Activated T-cell treated with anti-CD3 and anti-CD28 coated beads, Interleukin-2, amount 50 U/mL, for 72 hours (primary cell): ENCODE measurements around the gene VSTM5. TPM values are rescaled to one million over a fixed set of nuclear protein-coding genes. Genes with fewer than 3 reads are reported as not detected.

ENCODE experiments used
- ATAC-seq, 2 donors: fragments of 150-1000 bp; cut with Tn5 transposase; replicated peaks in 1 of 2; 2 replicates each; pipeline ENCODE4 v1.10.0; 2021; ENCODE audit warnings: moderate library complexity in 2 of 2, mild to moderate bottlenecking in 1 of 2
- DNase-seq, 2 donors: peaks; one replicate each; pipeline ENCODE4 v3.0.0; 2021 to 2022; ENCODE audit warnings: mixed read lengths in 1 of 2
- H3K27ac Mint-ChIP-seq: one replicate; pipeline ENCODE4 v1.8.0; 2022; ENCODE audit warnings: mild to moderate bottlenecking, moderate library complexity, mixed read lengths
- H3K27me3 Mint-ChIP-seq: one replicate; pipeline ENCODE4 v1.8.0; 2022; ENCODE audit warnings: low read depth, mixed read lengths
- H3K36me3 Mint-ChIP-seq, 2 donors: one replicate each; pipeline ENCODE4 v1.8.0; 2022; ENCODE audit warnings: mixed read lengths in 2 of 2, mild to moderate bottlenecking in 1 of 2; ENCODE audit not compliant: insufficient read depth in 2 of 2
- H3K4me1 Mint-ChIP-seq: one replicate; pipeline ENCODE4 v1.8.0; 2022; ENCODE audit warnings: low read depth, mixed read lengths
- H3K4me3 Mint-ChIP-seq, 2 donors: one replicate each; pipeline ENCODE4 v1.8.0; 2022; ENCODE audit warnings: mild to moderate bottlenecking in 2 of 2, mixed read lengths in 2 of 2, moderate library complexity in 2 of 2
- H3K9me3 Mint-ChIP-seq, 2 donors: one replicate each; pipeline ENCODE4 v1.8.0; 2022; ENCODE audit warnings: mixed read lengths in 2 of 2
- total RNA-seq, 2 donors: library from RNA; stranded (reverse); gene quantifications; one replicate each; pipeline ENCODE4 v1.2.3, GENCODE V29; 2022

The VSTM5 gene
- total RNA-seq, 2 donors from 2014 or later: not detected

DNA sequence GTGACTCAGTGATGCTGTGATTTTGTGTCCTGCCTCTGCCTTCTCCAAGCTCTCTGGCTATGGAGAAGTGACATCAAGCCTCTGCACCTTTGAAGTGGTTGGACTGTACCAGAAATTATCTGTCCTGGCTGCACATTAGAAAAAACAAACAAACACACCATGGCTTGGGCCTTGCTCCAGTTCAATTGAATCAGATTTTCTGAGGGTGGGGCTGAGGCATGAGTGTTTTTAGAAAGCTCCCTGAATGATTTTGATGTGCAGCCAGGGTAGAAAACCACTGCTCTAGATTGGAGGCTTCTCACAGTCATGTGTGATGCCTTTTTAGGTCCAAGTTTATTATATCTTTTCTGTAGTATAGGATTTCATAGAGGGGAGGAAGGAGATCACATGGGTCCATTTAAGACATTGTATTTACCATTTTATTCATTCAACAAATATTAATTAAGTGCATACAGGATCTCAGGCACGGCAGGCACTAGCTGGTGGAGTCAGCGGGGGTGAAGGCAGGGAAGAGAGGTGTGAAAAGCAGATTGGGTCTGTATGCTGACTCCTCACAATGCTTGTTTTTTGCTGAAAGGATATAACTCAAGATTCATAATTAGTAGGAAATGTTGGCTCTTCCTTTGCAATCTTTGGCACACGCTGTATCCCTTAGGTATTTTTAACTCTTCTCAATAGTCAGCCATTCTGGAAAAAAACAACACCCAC is 7.1 kb upstream of the VSTM5 start:
- Mint-ChIP-seq H3K4me1 (no peaks in the 10 kb centered on the region), H3K9me3 (peaks cover 0 to 2% of the 10 kb centered on the region in 2 donors), H3K27me3 (peaks cover 30% of the 10 kb centered on the region), H3K4me3 (no peak overlapping the region), H3K27ac (no peak overlapping the region), H3K36me3 (no peaks in the 10 kb centered on the region)
- ATAC-seq (no peak), DNase-seq (no peak)

DNA sequence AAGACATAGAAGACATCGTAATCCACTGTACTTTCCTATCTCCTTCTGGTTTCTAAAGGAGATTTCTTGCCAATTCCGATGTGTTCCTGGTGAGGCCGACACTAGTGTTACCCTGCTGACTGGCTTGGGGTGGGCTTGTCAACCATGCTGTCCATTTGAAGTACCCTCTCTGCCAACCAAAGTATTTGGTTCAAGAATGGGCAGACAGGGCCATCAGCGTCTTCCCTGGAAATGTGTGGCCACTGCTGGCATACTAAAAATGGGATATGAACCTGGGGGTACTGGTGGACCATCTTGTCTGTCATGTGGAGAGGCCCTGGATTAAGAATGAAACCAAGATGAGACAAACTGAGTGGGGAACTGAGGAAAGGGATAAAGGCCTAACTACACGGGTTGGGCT is 1.8 kb upstream of the VSTM5 start:
- H3K4me3 Mint-ChIP-seq: no peak overlapping the region
- H3K27ac Mint-ChIP-seq: no peak overlapping the region
- ATAC-seq (no peak), DNase-seq (no peak)
- H3K27me3 Mint-ChIP-seq: peaks cover 37% of the 10 kb centered on the region
- no peaks in the 10 kb centered on the region for H3K36me3 Mint-ChIP-seq
- peaks cover 0 to 2% of the 10 kb centered on the region in 2 donors for H3K9me3 Mint-ChIP-seq
- no peaks in the 10 kb centered on the region for H3K4me1 Mint-ChIP-seq

DNA sequence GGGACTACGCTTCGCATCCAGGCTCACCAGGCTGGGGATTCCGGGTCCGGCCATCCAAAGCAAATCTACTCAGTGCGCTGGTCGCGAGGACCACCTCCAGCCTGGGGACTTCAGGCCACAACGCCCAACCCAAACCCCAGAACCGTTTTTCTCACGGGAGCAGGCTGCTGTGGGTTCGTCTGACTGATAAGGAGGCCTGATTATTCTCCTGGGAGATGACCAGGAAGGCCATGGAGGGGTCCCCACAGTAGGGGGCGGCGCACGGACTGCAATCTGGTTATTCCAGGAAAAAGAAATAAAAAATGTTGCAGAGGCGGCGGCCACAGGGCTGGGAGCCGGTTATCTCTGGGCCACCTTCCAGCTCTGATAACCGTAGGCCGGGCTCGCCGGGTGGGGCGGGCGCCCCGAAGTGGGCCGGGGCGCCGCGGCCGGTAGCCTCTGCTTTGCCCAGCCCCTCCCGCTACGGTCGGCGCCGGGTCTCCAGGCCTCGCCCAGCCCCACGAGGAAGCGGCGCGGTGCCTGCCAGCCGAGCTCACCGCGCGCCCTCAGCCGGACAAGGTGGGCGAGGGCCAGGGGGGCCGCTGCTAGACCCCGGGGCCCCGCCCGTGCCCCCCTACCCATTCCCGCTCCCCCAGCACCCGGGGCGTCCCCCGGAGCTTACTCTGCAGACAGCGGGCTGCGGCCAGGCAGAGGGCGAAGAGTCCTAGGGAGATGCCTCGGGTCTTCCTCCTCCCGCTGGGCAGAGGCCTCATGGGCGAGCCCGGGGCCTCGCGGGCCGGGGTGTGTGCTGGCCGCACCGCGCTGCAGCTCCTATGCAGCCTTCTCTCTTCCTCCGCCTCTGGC is 446 bp downstream of the VSTM5 start:
- no peaks in the 10 kb centered on the region for H3K36me3 Mint-ChIP-seq
- no peak for DNase-seq
- H3K9me3 Mint-ChIP-seq: peaks cover 0 to 2% of the 10 kb centered on the region in 2 donors
- no peaks in the 10 kb centered on the region for H3K4me1 Mint-ChIP-seq
- H3K4me3 Mint-ChIP-seq: peak overlapping the region in 1 of 2 donors; percentile 30
- ATAC-seq: peak in 1 of 2 donors; percentile 19
- peaks cover 26% of the 10 kb centered on the region for H3K27me3 Mint-ChIP-seq
- H3K27ac Mint-ChIP-seq: no peak overlapping the region

DNA sequence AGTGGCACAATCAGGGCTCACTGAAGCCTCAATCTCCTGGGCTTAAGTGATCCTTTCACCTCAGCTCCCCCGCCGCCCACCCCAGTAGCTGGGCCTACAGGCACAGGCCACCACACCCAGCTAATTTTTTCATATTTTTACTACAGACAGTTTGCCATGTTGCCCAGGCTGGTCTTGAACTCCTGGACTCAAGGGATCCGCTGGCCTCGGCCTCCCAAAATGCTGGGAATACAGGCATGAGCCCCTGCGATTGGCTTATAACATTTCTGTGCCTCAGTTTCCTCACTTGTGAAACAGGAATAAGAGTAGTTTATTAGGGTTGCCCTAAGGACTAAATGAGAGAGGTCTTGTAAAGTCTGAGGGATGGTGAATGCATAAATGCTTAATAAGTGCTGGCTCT is 1.2 kb downstream of the VSTM5 start:
- no peaks in the 10 kb centered on the region for H3K4me1 Mint-ChIP-seq
- H3K27me3 Mint-ChIP-seq: peaks cover 26% of the 10 kb centered on the region
- peak overlapping the region in 1 of 2 donors; percentile 30 for H3K4me3 Mint-ChIP-seq

DNA sequence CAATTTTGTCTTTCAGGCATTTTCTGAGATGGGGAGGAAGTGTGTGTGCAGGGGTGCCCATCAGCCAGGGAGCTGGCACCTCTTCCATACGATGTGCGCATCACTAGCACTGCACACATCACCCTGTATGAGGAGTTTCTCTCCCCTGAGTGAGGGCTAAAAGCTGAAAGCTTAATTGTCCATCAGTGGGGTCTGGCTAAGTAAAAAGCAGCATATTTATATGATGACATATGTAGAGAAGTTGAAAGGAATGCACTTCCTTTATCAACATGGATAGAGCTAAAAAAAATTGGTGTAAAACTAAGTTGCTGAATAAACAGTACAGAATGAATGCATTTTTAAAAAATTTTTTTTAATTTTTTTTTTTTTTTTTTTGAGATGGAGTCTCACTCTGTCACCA is 4.0 kb downstream of the VSTM5 start:
- no peak for DNase-seq
- H3K27ac Mint-ChIP-seq: no peak overlapping the region
- H3K4me3 Mint-ChIP-seq: no peak overlapping the region
- no peaks in the 10 kb centered on the region for H3K4me1 Mint-ChIP-seq
- no peak for ATAC-seq
- peaks cover 15% of the 10 kb centered on the region for H3K27me3 Mint-ChIP-seq
- no peaks in the 10 kb centered on the region for H3K9me3 Mint-ChIP-seq
- no peaks in the 10 kb centered on the region for H3K36me3 Mint-ChIP-seq

More for the DNA sequence above, 1.2 kb downstream of the VSTM5 start:
- H3K36me3 Mint-ChIP-seq: no peaks in the 10 kb centered on the region
- DNase-seq: no peak
- no peak for ATAC-seq
- no peak overlapping the region for H3K27ac Mint-ChIP-seq
- peaks cover 0 to 2% of the 10 kb centered on the region in 2 donors for H3K9me3 Mint-ChIP-seq

DNA sequence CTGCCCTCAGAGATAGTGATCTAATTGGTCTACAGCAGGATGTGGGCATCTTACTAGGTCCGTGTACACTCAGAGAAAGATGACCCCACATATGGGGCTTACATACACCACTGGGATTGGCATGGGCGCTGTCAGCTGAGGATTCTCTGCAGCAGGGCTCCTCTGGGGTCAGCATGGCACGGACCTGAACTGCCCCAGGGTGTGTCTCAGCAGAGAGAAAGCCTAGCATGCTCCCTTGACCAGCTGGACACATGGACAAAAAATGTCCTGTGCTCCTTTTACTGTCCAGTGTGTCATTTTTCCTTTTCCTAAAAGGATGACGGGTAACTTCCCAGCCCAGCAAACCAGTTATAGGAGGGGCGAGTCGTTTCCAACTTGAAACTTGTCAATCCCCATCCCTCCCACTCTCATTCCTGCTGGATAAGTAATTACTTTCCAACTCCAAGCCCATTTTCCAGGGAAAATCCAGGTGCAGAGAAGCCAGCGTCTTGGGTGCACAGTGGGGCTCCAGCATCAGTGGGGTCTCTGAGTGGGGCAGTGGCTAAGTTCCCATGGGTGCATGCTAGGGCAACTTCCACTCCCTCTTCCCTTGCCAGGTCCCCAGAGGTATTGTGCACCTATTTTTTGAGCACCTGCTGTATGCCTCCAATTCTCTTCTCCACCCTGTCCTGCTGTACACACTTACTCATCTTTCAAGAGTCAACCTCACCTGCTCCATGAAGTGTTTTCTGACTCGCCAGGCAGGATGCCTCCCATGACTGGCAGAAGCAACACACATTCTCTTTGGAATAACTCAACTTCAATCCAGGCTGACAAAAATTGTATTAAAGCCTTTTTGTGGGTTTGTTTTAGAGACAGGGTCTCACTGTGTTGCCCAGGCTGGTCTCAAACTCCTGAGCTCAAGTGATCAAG is 5.0 kb downstream of the VSTM5 start:
- Mint-ChIP-seq H3K27me3 (peaks cover 15% of the 10 kb centered on the region), H3K36me3 (no peaks in the 10 kb centered on the region), H3K4me1 (no peaks in the 10 kb centered on the region), H3K27ac (no peak overlapping the region), H3K9me3 (no peaks in the 10 kb centered on the region), H3K4me3 (no peak overlapping the region)
- ATAC-seq: no peak
- DNase-seq: no peak

DNA sequence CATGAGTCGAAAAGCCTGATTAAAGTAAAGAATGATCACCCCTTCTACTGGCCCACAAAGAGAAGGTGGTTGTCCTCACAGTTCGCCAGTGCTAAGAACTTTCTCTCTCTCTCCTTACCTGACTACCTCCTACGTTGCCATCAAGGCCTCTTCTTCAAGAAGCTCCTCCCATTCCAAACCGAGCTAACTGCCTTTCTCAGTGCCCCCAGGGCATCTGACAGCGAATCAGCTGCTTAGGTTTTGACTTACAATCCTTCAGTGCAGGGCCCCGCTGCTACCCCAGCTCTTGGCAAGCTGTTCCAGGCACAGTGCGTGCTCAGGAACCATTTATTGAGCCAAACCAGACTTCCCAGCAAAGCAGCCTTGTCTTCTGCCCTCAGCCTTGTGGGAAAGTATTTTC is 5.8 kb downstream of the VSTM5 start:
- ATAC-seq (no peak), DNase-seq (no peak)
- Mint-ChIP-seq H3K27me3 (peaks cover 13% of the 10 kb centered on the region), H3K4me3 (no peak overlapping the region), H3K4me1 (no peaks in the 10 kb centered on the region), H3K9me3 (no peaks in the 10 kb centered on the region), H3K27ac (no peak overlapping the region), H3K36me3 (no peaks in the 10 kb centered on the region)

DNA sequence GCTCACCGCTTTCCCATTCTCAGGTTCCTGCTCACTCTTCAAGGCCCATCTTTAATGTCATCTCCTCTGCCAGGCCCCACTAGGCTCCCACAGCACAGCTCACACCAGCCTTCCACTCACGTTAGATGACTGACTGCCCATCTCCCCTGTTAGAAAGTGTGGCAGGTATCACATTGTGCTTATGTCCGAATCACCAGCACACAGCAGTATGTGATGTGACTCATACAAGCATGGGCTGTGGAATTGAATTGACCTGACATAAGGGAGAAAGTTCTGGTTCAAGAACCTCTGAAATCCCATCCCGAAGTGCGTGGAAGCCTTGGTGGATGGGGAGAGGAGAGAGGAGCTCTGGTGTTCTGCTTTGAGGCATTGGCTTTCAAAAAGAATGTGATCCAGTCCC is 6.5 kb downstream of the VSTM5 start:
- H3K4me3 Mint-ChIP-seq: no peak overlapping the region
- H3K4me1 Mint-ChIP-seq: no peaks in the 10 kb centered on the region
- H3K27me3 Mint-ChIP-seq: peaks cover 6% of the 10 kb centered on the region
- DNase-seq (no peak), ATAC-seq (no peak)
- H3K36me3 Mint-ChIP-seq: no peaks in the 10 kb centered on the region
- no peaks in the 10 kb centered on the region for H3K9me3 Mint-ChIP-seq
- no peak overlapping the region for H3K27ac Mint-ChIP-seq

DNA sequence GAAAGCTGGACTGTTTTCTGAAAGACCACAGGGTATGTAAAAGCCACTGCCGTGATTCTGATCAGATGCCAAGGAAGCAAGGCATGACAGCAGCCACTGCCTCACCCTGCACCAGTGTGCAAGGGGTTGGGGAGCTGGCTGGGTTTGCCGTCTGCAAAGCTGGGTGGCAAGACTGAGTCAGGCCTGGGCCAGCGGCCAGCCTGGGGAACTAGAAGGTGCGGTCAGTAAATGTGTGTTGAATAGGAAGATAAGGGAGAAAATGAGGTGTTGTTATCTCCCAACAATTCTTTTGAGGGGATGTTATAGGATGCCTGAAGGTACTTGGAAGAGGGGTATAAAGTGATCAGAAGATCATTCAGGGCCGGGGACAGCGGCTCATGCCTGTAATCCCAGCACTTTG is 8.0 kb downstream of the VSTM5 start:
- H3K4me3 Mint-ChIP-seq: no peak overlapping the region
- H3K36me3 Mint-ChIP-seq: no peaks in the 10 kb centered on the region
- no peak for DNase-seq
- no peaks in the 10 kb centered on the region for H3K9me3 Mint-ChIP-seq
- no peak for ATAC-seq
- H3K27me3 Mint-ChIP-seq: no peaks in the 10 kb centered on the region
- no peak overlapping the region for H3K27ac Mint-ChIP-seq
- no peaks in the 10 kb centered on the region for H3K4me1 Mint-ChIP-seq

DNA sequence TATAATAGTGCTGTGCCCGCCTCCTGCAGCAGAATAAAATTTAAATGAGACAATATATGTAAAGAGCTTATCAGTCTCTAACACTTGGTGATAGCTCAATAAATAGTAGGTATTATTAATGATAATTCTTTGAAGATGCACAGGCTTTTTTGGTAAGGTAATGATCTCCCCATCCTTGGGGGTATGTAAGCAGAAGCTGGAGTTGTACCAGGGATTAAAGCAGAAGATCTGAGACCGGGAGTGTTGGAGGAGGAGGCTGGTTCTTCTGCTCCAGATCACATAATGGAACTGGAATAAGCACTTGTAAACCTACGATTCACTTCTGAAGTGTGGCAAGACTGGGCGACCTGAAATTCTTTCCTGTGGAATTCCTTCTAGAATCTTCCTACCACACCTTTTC is 8.4 kb downstream of the VSTM5 start:
- H3K4me1 Mint-ChIP-seq: no peaks in the 10 kb centered on the region
- no peaks in the 10 kb centered on the region for H3K27me3 Mint-ChIP-seq
- H3K9me3 Mint-ChIP-seq: no peaks in the 10 kb centered on the region
- H3K27ac Mint-ChIP-seq: no peak overlapping the region
- ATAC-seq (no peak), DNase-seq (no peak)
- no peak overlapping the region for H3K4me3 Mint-ChIP-seq
- H3K36me3 Mint-ChIP-seq: no peaks in the 10 kb centered on the region

DNA sequence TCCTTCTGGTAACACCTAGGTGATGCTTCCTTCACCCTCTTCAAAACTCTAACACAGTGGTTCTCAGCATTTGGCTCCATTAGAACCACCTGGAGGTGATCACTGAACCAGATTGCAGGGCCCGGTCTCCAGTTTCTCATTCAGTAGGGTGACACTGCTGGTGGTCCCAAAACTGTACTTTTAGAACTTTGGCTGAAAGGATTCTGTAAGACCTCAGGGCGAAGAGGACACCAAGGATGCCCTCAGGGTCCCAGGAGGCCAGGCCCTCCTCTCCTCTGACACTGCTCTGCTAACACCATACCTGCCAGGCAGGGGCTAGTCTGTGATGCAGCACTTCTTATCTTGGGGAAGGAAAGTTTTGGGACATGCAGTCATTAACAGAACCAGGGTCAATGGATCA is 9.0 kb downstream of the VSTM5 start:
- H3K9me3 Mint-ChIP-seq: no peaks in the 10 kb centered on the region
- DNase-seq: no peak
- no peak overlapping the region for H3K27ac Mint-ChIP-seq
- no peaks in the 10 kb centered on the region for H3K27me3 Mint-ChIP-seq
- H3K4me3 Mint-ChIP-seq: no peak overlapping the region
- no peak for ATAC-seq
- no peaks in the 10 kb centered on the region for H3K4me1 Mint-ChIP-seq
- no peaks in the 10 kb centered on the region for H3K36me3 Mint-ChIP-seq

DNA sequence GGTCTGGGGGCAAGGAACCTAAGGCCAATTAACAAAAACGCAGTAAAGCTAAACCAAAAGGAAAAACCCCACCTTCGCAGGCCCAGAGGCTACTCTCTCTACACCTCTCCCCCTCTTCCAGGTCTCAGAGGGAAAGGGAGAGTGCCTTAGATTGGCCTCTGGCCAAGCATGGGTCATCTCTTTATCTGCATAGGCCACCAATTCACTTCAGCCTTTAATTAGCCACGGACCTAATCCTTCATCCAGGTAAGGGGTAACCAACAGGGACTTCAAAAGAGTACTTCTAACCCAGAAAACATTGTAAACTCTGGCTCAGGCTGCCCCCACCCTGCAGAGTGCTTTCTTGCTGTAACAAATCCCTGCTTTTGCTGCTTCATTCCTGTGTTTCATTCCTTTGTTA is 9.4 kb downstream of the VSTM5 start:
- DNase-seq: no peak
- no peak for ATAC-seq
- no peaks in the 10 kb centered on the region for H3K4me1 Mint-ChIP-seq
- no peaks in the 10 kb centered on the region for H3K27me3 Mint-ChIP-seq
- H3K27ac Mint-ChIP-seq: no peak overlapping the region
- H3K4me3 Mint-ChIP-seq: no peak overlapping the region
- no peaks in the 10 kb centered on the region for H3K36me3 Mint-ChIP-seq
- no peaks in the 10 kb centered on the region for H3K9me3 Mint-ChIP-seq

DNA sequence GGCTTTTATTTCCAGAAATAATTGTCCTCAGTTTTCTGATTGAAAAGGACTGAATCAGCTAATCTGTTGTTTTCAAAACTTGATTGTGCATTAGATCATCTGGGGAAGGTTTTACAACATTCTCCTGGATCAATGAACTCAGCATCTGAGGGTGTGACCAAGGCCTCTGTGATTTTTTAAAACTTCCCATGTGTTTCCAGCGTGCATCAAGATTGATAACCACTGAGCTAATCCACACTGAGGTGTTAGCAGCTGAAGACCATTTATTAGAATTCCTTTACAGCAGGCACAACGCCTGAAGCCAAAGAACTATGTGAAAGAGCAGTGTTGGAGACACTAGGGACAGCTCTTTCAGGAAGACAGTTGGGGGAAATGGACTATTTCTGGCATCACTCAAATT is 10.2 kb downstream of the VSTM5 start:
- DNase-seq (no peak), ATAC-seq (no peak)
- H3K27me3 Mint-ChIP-seq: no peaks in the 10 kb centered on the region
- no peak overlapping the region for H3K4me3 Mint-ChIP-seq
- H3K9me3 Mint-ChIP-seq: no peaks in the 10 kb centered on the region
- H3K4me1 Mint-ChIP-seq: no peaks in the 10 kb centered on the region
- H3K36me3 Mint-ChIP-seq: no peaks in the 10 kb centered on the region
- H3K27ac Mint-ChIP-seq: no peak overlapping the region
